Measurements from ENCODE around the gene ZNF593OS. TPM values are rescaled to one million over a fixed set of nuclear protein-coding genes. Genes with fewer than 3 reads are reported as not detected.

The ZNF593OS gene
- total and polyA plus RNA-seq, 2 donors (not counting 1 experiment from before 2014, with no cell fraction given) = 0.09 TPM; not detected in 1

- intact Hi-C loops (cut with micrococcal nuclease) = no loop called here
- POLR2A ChIA-PET = no interaction called here
- H3K27me3 ChIP-seq (replicated peaks in 1 of 4; ENCODE audit: control extremely low read depth in 1 of 4, control insufficient read depth in 3 of 4, insufficient read depth in 4 of 4, low read length in 3 of 4) = peaks cover 0 to 10% (median 3%) of the 10 kb centered on the region in 4 experiments
- DNase-seq (no peak), ATAC-seq (ENCODE audit: low read depth) (no peak)
- no peak overlapping the region for H3K9ac ChIP-seq (ENCODE audit: low read length)
- H3K9me3 ChIP-seq (ENCODE audit: control extremely low read depth in 1 of 3, control insufficient read depth in 2 of 3, insufficient read depth in 1 of 3, low read length in 2 of 3) = peaks cover 0 to 4% (median 2%) of the 10 kb centered on the region in 3 donors
- no peaks in the 10 kb centered on the region for H3K79me2 ChIP-seq (ENCODE audit: control insufficient read depth, insufficient read depth, low read length)
- peaks cover 9% of the 10 kb centered on the region for H3K27me3 Mint-ChIP-seq
- no peak overlapping the region for H3K27ac ChIP-seq (ENCODE audit: low read length in 2 of 2)
- H4K20me1 ChIP-seq (ENCODE audit: control insufficient read depth, insufficient read depth, low read length, poor library complexity, severe bottlenecking) = no peaks in the 10 kb centered on the region
- no peaks in the 10 kb centered on the region for H3K9me3 Mint-ChIP-seq (ENCODE audit: insufficient read depth)
- H3K4me3 ChIP-seq (ENCODE audit: control extremely low read depth in 1 of 5, extremely low read depth in 1 of 5, insufficient read depth in 1 of 5, low read depth in 2 of 5, low read length in 4 of 5) = no peak overlapping the region
- H3K4me2 ChIP-seq (replicated peaks; ENCODE audit: low read depth, low read length, poor library complexity, severe bottlenecking) = no peak overlapping the region
- no peak overlapping the region for H3K4me3 Mint-ChIP-seq
- no peak overlapping the region for H3K27ac Mint-ChIP-seq
- CTCF ChIA-PET = no interaction called here
- TF ChIP-seq EZH2 (IDR thresholded peaks at IDR 0.05; ENCODE audit: borderline replicate concordance, insufficient read depth, low read depth, low read length, poor library complexity, severe bottlenecking) = no peak
- no peak for TF ChIP-seq CTCF (IDR thresholded peaks at IDR 0.05)
- no peak overlapping the region for H2AFZ ChIP-seq (ENCODE audit: insufficient read depth, low read depth, low read length, poor library complexity, severe bottlenecking)
- WGBS (ENCODE audit: insufficient coverage) = 94% methylated on average over 3 of the region's 5 CpGs
- H3K4me1 Mint-ChIP-seq = peaks cover 12% of the 10 kb centered on the region
- no peaks in the 10 kb centered on the region for H3K36me3 ChIP-seq (replicated peaks in 1 of 2; ENCODE audit: control extremely low read depth in 1 of 2, control insufficient read depth in 1 of 2, extremely low read depth in 1 of 2, insufficient read depth in 2 of 2, low read length in 1 of 2)
- peaks cover 6 to 8% of the 10 kb centered on the region in 2 donors for H3K4me1 ChIP-seq (ENCODE audit: control insufficient read depth in 2 of 2, insufficient read depth in 2 of 2, low read length in 2 of 2)
Observed at GRCh38 chr1:26132128-26132833, 39.4 kb downstream of the ZNF593OS start.

- Histone ChIP-seq H3K4me3 (ENCODE audit: control extremely low read depth in 1 of 5, extremely low read depth in 1 of 5, insufficient read depth in 1 of 5, low read depth in 2 of 5, low read length in 4 of 5) (no peak overlapping the region), H2AFZ (ENCODE audit: insufficient read depth, low read depth, low read length, poor library complexity, severe bottlenecking) (no peak overlapping the region), H4K20me1 (ENCODE audit: control insufficient read depth, insufficient read depth, low read length, poor library complexity, severe bottlenecking) (no peaks in the 10 kb centered on the region), H3K4me1 (ENCODE audit: control insufficient read depth in 2 of 2, insufficient read depth in 2 of 2, low read length in 2 of 2) (peaks cover 18 to 21% of the 10 kb centered on the region in 2 donors), H3K36me3 (replicated peaks in 1 of 2; ENCODE audit: control extremely low read depth in 1 of 2, control insufficient read depth in 1 of 2, extremely low read depth in 1 of 2, insufficient read depth in 2 of 2, low read length in 1 of 2) (no peaks in the 10 kb centered on the region), H3K9me3 (ENCODE audit: control extremely low read depth in 1 of 3, control insufficient read depth in 2 of 3, insufficient read depth in 1 of 3, low read length in 2 of 3) (peaks cover 0 to 4% (median 2%) of the 10 kb centered on the region in 3 donors), H3K27ac (ENCODE audit: low read length in 2 of 2) (no peak overlapping the region), H3K27me3 (replicated peaks in 1 of 4; ENCODE audit: control extremely low read depth in 1 of 4, control insufficient read depth in 3 of 4, insufficient read depth in 4 of 4, low read length in 3 of 4) (peaks cover 0 to 11% (median 3%) of the 10 kb centered on the region in 4 experiments), H3K79me2 (ENCODE audit: control insufficient read depth, insufficient read depth, low read length) (no peaks in the 10 kb centered on the region), H3K4me2 (replicated peaks; ENCODE audit: low read depth, low read length, poor library complexity, severe bottlenecking) (no peak overlapping the region), H3K9ac (ENCODE audit: low read length) (no peak overlapping the region)
- ATAC-seq (ENCODE audit: low read depth) (no peak), DNase-seq (no peak)
- Mint-ChIP-seq H3K4me3 (no peak overlapping the region), H3K27ac (no peak overlapping the region), H3K9me3 (ENCODE audit: insufficient read depth) (no peaks in the 10 kb centered on the region), H3K27me3 (peaks cover 9% of the 10 kb centered on the region), H3K4me1 (peaks cover 21% of the 10 kb centered on the region)
- ChIA-PET POLR2A (no interaction called here), CTCF (interaction anchor here (0.9 to 2.5 kb wide), 2 partner anchors 14 to 286 kb away, joined by 3 to 17 read pairs; no protein-coding TSS in a partner anchor)
- TF ChIP-seq EZH2 (IDR thresholded peaks at IDR 0.05; ENCODE audit: borderline replicate concordance, insufficient read depth, low read depth, low read length, poor library complexity, severe bottlenecking) (no peak), CTCF (IDR thresholded peaks at IDR 0.05) (no peak)
- intact Hi-C loops (cut with micrococcal nuclease) = no loop called here
- WGBS (ENCODE audit: insufficient coverage) = no CpG with 5 or more reads among the region's 1 CpG
Observed at GRCh38 chr1:26130695-26131094, 40.9 kb downstream of the ZNF593OS start.
